CD14-positive monocyte (primary cell): ENCODE data around the gene AMELX. TPM values are rescaled to one million over a fixed set of nuclear protein-coding genes. Genes with fewer than 3 reads are reported as not detected.

Source experiments
- DNase-seq, 3 donors: peaks; one replicate each; pipeline ENCODE4 v3.0.0-alpha.2; 2011 to 2022
- H2AFZ ChIP-seq: 2 replicates; pipeline ENCODE4 v1.6.0; 2012; ENCODE audit warnings: mild to moderate bottlenecking, low read depth, low read length, inconsistent platforms; ENCODE audit not compliant: insufficient read depth, poor library complexity, severe bottlenecking
- H3K27ac ChIP-seq, 2 donors: 1 replicate in 1 of 2; 2 replicates in 1 of 2; pipeline ENCODE4 v1.5.1; 2012 to 2013; ENCODE audit warnings: low read length in 2 of 2, control low read depth in 1 of 2, inconsistent platforms in 1 of 2, low read depth in 1 of 2, mild to moderate bottlenecking in 1 of 2
- H3K27me3 ChIP-seq, 2 donors: one replicate each; pipeline versions ENCODE4 v1.6.0 to v1.6.1; 2011 to 2013; ENCODE audit warnings: low read length in 2 of 2; ENCODE audit not compliant: control insufficient read depth in 2 of 2, insufficient read depth in 2 of 2
- H3K36me3 ChIP-seq, 2 donors: replicated peaks in 1 of 2; 1 replicate in 1 of 2; 2 replicates in 1 of 2; pipeline versions ENCODE4 v1.5.1 to v1.6.1; 2012 to 2013; ENCODE audit warnings: low read length in 2 of 2, control low read depth in 1 of 2, inconsistent platforms in 1 of 2, mild to moderate bottlenecking in 1 of 2; ENCODE audit not compliant: insufficient read depth in 2 of 2, control insufficient read depth in 1 of 2
- H3K4me1 ChIP-seq, 2 donors: 1 replicate in 1 of 2; 2 replicates in 1 of 2; pipeline versions ENCODE4 v1.5.1 to v1.6.1; 2012 to 2013; ENCODE audit warnings: low read length in 2 of 2, control low read depth in 1 of 2, inconsistent platforms in 1 of 2, mild to moderate bottlenecking in 1 of 2, moderate library complexity in 1 of 2; ENCODE audit not compliant: insufficient read depth in 2 of 2, control insufficient read depth in 1 of 2
- H3K4me2 ChIP-seq: replicated peaks from 2 replicates; pipeline ENCODE3; 2012; ENCODE audit warnings: low read length, moderate library complexity, mild to moderate bottlenecking; ENCODE audit not compliant: poor library complexity, severe bottlenecking; ENCODE audit errors: extremely low read depth
- H3K4me3 ChIP-seq, 3 experiments: fragments of 200-600 bp in 1 of 3; sonication (generic) in 1 of 3; replicated peaks in 1 of 3; 1 replicate in 2 of 3; 2 replicates in 1 of 3; pipeline ENCODE4 v1.5.1; 2011 to 2013; ENCODE audit warnings: low read length in 3 of 3, mild to moderate bottlenecking in 3 of 3, control low read depth in 2 of 3, low read depth in 2 of 3, inconsistent platforms in 1 of 3, moderate library complexity in 1 of 3
- H3K79me2 ChIP-seq: 2 replicates; pipeline ENCODE4 v1.6.0; 2012; ENCODE audit warnings: mild to moderate bottlenecking, control low read depth, inconsistent platforms, low read length, moderate library complexity; ENCODE audit not compliant: insufficient read depth
- H3K9ac ChIP-seq: 2 replicates; pipeline ENCODE4 v1.6.0; 2017; ENCODE audit warnings: low read length, mild to moderate bottlenecking; ENCODE audit not compliant: insufficient read depth, poor library complexity, severe bottlenecking
- H3K9me3 ChIP-seq, 2 donors: replicated peaks in 1 of 2; 1 replicate in 1 of 2; 2 replicates in 1 of 2; pipeline versions ENCODE4 v1.5.1 to v1.6.1; 2012 to 2013; ENCODE audit warnings: low read length in 2 of 2, control low read depth in 1 of 2; ENCODE audit not compliant: control insufficient read depth in 1 of 2, insufficient read depth in 1 of 2
- H4K20me1 ChIP-seq: 2 replicates; pipeline ENCODE4 v1.6.0; 2012; ENCODE audit warnings: mild to moderate bottlenecking, low read length, control low read depth, moderate library complexity; ENCODE audit not compliant: insufficient read depth
- H3K27ac Mint-ChIP-seq, 7 donors: one replicate each; pipeline ENCODE4 v1.8.0; 2020; ENCODE audit warnings: mild to moderate bottlenecking in 7 of 7, mixed read lengths in 7 of 7, moderate library complexity in 6 of 7, inconsistent platforms in 2 of 7
- H3K27me3 Mint-ChIP-seq, 3 donors: one replicate each; pipeline ENCODE4 v1.8.0; 2021 to 2022; ENCODE audit warnings: low read depth in 3 of 3, mild to moderate bottlenecking in 3 of 3, mixed read lengths in 3 of 3, moderate library complexity in 3 of 3, inconsistent platforms in 1 of 3
- H3K36me3 Mint-ChIP-seq, 2 donors: one replicate each; pipeline ENCODE4 v1.8.0; 2020; ENCODE audit warnings: mixed read lengths in 2 of 2, inconsistent platforms in 1 of 2, mild to moderate bottlenecking in 1 of 2
- H3K4me1 Mint-ChIP-seq: one replicate; pipeline ENCODE4 v1.8.0; 2020; ENCODE audit warnings: mild to moderate bottlenecking, mixed read lengths
- H3K4me3 Mint-ChIP-seq, 2 donors: one replicate each; pipeline ENCODE4 v1.8.0; 2020; ENCODE audit warnings: mild to moderate bottlenecking in 2 of 2, mixed read lengths in 2 of 2, moderate library complexity in 1 of 2
- H3K9me3 Mint-ChIP-seq, 7 donors: one replicate each; pipeline ENCODE4 v1.8.0; 2020 to 2022; ENCODE audit warnings: mixed read lengths in 7 of 7, mild to moderate bottlenecking in 6 of 7, moderate library complexity in 6 of 7, inconsistent platforms in 2 of 7
- CTCF ChIP-seq: fragments of 200-600 bp; IDR thresholded peaks from one replicate; pipeline ENCODE4 v1.8.0; 2022; ENCODE audit warnings: antibody characterized with exemption, mild to moderate bottlenecking
- WGBS: methylation state at CpG from one replicate; pipeline ENCODE4 v1.1.5; 2013; ENCODE audit warnings: missing lambda C conversion rate; ENCODE audit not compliant: insufficient coverage; 5-methylcytosine and 5-hydroxymethylcytosine counted together
- intact Hi-C, 2 donors: fragments of 100-400 bp; cut with micrococcal nuclease; formaldehyde crosslinking; loops; one replicate each; pipeline versions ENCODE4 v1.15.0 to v1.15.1; 2023
- polyA plus RNA-seq, 3 donors: library from polyadenylated mRNA; depleted of rRNA in 1 of 3; unstranded in 2 of 3; stranded (reverse) in 1 of 3; fragments of 300-500 nt in 2 of 3; fragments of >200 nt in 1 of 3; fragmentation: Illumina TruSeq in 2 of 3; gene quantifications; 1 replicate in 2 of 3; 2 replicates in 1 of 3; pipeline ENCODE4 v1.2.3, GENCODE V29; 2012 to 2021

AMELX gene
- polyA plus RNA-seq, 3 donors = not detected

GRCh38 chrX:11257711-11258110, 35.5 kb upstream of the AMELX start:
- intact Hi-C loops = no loop called here
- no peak overlapping the region for H3K4me3 ChIP-seq
- H3K4me1 ChIP-seq = no peaks in the 10 kb centered on the region
- no peak overlapping the region for H3K4me2 ChIP-seq
- no peaks in the 10 kb centered on the region for H3K36me3 Mint-ChIP-seq
- no CpG with 5 or more reads among the region's 2 CpGs for WGBS
- no peaks in the 10 kb centered on the region for H3K79me2 ChIP-seq
- H3K36me3 ChIP-seq = no peaks in the 10 kb centered on the region
- no peak overlapping the region for H3K9ac ChIP-seq
- no peaks in the 10 kb centered on the region for H3K9me3 ChIP-seq
- no peak overlapping the region for H3K27ac ChIP-seq
- H3K9me3 Mint-ChIP-seq = peaks cover 0 to 2% (median 0%) of the 10 kb centered on the region in 7 donors
- H3K27me3 ChIP-seq = no peaks in the 10 kb centered on the region
- TF ChIP-seq CTCF = no peak
- H3K4me1 Mint-ChIP-seq = no peaks in the 10 kb centered on the region
- H4K20me1 ChIP-seq = no peaks in the 10 kb centered on the region
- no peak for DNase-seq
- H2AFZ ChIP-seq = no peak overlapping the region
- H3K4me3 Mint-ChIP-seq = no peak overlapping the region
- H3K27me3 Mint-ChIP-seq = peaks cover 0 to 2% (median 2%) of the 10 kb centered on the region in 3 donors
- no peak overlapping the region for H3K27ac Mint-ChIP-seq

GRCh38 chrX:11259437-11259836, 33.8 kb upstream of the AMELX start:
- DNase-seq = no peak
- no peaks in the 10 kb centered on the region for H3K27me3 ChIP-seq
- Mint-ChIP-seq H3K4me1 (no peaks in the 10 kb centered on the region), H3K27me3 (peaks cover 1 to 2% (median 2%) of the 10 kb centered on the region in 3 donors), H3K27ac (no peak overlapping the region), H3K9me3 (peaks cover 0 to 2% (median 0%) of the 10 kb centered on the region in 7 donors), H3K36me3 (no peaks in the 10 kb centered on the region), H3K4me3 (no peak overlapping the region)
- no peaks in the 10 kb centered on the region for H3K36me3 ChIP-seq
- no peaks in the 10 kb centered on the region for H3K4me1 ChIP-seq
- no CpG with 5 or more reads among the region's 1 CpG for WGBS
- intact Hi-C loops = no loop called here
- H4K20me1 ChIP-seq = no peaks in the 10 kb centered on the region
- no peaks in the 10 kb centered on the region for H3K9me3 ChIP-seq
- H3K4me2 ChIP-seq = no peak overlapping the region
- no peak for TF ChIP-seq CTCF
- H3K4me3 ChIP-seq = no peak overlapping the region
- H3K9ac ChIP-seq = no peak overlapping the region
- no peak overlapping the region for H2AFZ ChIP-seq
- H3K79me2 ChIP-seq = no peaks in the 10 kb centered on the region
- no peak overlapping the region for H3K27ac ChIP-seq
